GM19099 (cell line): Measurements from ENCODE around the gene PREX1.

Experiments used
- POLR2A ChIP-seq: IDR thresholded peaks from 3 replicates; pipeline ENCODE4 v1.6.1; 2011; ENCODE audit warnings: low read depth; ENCODE audit not compliant: insufficient read length; ENCODE audit errors: extremely low read depth

The PREX1 gene

DNA sequence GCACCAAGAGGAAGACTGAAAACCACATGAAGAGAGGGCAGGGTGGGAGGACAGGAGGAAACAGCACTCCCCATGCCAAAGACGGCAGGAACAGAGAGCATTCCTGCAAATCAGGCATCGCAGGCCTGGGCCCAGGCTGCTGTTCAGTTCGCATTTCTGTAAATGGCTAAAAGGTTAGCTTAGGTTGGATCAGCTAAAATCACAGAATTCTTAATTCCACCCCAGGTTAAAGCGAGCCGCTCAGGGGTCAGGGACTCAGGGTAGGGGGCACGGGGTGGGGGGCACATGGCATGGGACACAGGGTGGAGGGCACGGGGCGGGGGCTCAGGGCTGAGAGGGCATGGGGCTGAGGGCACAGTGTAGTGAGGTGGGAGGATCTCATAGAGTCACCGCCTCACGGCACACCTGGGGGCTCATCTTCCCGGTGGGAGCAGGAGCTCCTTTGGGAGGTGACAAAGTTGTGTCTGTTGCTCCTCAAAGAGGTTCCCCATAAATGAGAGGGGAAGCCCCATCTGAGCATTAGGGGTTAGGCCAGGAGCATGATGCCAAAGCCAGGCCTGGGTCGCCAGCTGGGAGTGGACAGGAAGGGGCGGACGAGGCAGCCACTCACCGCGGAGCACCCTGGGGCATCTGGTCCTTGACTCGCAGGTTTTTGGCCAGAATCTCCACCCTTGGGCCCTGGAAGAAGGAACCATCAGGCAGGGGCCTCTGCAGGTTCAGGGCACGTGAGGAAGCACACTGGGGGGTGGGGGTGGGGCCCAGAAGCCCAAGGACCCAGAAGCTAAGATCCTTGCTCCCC lies 200.7 kb downstream of the PREX1 start:
- no peak for TF ChIP-seq POLR2A

DNA sequence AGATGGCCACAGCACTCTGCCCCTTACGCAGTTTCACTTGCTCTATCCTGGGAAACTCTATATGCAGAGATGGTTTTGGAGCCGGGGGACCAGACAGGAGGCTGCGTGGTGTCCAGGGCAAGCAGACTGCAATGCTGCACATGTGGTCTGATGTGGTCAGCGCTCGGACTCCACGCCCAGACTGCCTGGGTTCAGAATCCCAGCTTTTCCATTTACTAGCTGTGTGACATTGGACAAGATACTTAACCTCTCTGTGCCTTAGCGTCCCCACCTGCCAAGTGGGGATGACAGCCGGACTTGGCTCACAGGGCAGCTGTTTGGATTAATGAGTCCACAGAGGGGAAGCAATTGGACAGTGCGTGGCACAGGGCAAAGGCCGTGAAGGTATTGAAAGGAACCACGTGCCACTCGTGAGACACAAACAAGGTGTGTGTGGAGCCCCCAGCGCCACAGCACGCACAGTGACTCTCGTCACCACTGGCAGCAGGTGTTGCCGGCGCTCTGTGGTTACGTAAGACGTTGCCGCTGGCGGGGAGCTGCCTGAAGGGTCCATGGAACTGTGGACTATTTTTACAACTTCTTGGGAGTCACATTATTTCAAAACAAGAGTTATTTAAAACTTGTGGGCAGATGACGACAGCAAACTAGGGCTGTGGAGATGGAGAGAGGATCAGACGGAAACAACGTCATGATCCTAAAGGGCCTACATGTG lies 201.4 kb downstream of the PREX1 start:
- no peak for TF ChIP-seq POLR2A

DNA sequence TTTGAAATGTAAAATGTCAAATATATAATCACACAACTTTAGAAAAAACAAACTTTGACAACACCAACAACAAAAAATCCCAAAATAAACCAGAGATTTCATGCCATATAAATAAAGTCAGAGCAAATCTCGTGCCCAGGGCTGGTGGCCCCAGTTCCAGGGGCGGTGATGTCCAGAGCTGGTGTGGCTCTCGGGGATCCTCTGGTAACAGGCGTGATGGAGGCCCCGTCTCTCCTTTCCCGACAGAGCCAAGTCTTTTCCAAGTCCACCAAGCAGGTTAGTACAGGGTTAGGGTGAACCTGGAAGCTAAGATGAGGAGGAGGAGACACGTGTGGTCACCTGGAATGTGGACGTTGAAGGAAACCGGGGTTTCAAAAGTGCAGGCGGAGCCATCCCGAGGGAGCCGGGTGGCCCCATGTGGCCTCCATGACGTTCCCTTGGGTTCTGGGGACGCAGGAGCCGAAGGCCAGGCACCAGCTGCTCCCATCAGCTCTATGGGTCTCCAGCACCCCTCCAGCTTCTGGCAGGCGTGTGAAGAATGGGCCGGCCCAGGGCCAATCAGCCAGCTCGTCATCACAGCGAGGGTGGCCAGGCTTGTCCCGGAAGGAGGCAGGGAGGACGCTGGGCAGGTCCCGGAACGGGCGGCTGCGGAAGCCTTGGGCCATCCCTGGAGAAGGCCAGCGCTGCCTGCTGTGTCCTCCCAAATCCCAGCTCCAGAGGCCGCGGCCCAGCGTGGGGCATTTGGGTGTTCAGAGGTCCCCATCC lies 202.5 kb downstream of the PREX1 start:
- no peak for TF ChIP-seq POLR2A

DNA sequence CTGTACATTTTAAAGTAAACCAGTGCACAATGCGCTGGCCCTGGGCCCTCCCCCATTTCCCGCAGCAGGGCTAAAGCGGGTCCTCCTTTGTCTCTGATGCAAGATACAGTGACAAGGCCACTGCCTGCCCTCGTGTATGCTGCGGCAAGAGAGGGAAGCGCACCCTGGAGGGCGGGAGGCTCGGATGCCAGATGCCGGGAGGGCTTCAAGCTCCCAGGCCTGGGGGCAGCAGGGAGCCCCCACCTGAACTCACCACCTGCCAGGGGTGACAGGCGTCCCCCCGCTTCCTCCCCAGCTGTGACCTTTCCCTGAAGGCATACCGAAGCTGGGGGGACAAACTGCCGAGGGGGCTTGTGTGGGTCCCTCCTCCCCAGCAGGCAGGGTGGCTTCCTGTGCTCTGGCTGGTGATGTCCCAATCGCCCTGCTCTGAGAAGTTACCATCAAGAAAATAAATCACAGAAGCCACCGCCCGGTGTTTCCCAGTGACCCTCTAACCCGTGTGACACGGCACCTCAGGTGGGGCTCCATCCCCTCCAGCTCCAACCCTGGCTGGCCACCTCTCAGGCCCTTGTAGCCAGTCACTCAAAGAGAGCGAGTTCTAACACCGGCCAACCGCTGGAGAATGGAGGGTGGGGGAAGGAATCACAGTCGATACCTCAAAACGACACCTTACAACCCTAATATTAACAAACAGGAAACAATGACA lies 203.3 kb downstream of the PREX1 start:
- TF ChIP-seq POLR2A = no peak

DNA sequence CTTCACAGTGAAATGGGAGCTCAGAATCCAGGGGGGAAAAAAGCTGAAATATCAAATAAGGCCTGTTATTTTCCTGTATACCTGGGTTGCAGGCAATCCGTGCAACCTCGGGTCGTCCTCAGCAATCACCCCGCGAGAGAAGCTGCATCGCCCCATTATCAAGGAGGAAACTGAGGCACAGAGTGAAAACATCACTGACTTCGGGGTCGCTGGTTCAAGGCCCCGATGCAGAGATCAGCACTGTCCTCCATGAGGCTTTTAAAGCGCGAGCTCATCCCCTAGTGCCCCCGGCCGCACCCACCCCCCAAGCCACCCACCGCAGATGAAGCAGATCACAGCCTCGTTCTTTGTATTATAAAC lies 203.9 kb downstream of the PREX1 start:
- no peak for TF ChIP-seq POLR2A

DNA sequence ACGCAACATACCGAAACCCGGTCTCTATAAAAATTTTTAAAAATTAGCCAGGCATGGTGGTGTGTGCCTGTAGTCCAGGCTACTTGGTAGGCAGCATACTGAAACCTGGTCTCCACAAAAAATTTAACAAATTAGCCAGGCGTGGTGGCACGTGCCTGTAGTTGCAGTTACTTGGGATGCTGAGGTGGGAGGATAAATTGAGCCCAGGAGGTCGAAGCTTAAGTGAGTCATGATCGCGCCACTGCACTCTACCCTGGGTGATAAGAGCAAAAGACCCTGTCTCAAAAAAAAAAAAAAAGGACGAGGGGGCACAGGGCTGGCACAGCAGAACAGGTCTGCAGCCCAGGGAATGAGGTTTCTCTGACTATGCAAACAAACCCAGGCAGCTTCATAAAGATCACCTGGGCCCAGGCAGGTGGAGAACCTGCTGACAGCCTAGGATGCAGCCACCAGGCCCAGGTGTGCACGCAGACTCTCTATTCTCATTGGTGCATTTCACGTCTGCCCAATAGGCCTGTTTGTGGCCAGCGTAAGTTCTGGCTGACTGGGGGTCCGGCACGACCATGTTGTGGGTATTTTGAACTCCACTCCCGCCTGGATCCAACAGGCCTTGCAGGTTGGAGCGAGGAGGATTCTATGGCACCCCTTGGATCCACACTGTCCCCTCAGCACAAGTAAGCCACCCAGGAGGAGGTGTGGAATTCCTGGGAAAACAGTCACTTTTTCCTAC lies 204.5 kb downstream of the PREX1 start:
- no peak for TF ChIP-seq POLR2A

DNA sequence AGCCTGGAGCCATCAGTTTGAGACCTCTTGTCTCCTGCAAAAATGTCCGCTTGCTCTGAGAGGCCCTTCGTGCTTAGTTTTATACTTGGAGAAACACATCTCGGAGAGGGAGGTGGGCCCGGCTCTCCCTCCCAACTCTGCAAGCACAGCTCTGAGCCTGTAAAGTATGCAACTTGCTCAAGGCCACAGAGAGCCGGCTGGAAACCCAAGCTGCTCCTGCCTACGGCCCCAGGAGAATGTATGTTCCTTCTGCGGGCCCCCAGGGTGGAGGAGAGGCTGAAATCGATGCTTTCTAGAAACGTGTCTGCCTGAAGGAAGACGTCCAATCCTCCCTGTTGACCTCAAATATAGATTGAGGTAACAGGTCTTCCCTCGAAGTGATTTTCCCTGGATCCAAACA lies 205.4 kb downstream of the PREX1 start:
- TF ChIP-seq POLR2A = no peak

DNA sequence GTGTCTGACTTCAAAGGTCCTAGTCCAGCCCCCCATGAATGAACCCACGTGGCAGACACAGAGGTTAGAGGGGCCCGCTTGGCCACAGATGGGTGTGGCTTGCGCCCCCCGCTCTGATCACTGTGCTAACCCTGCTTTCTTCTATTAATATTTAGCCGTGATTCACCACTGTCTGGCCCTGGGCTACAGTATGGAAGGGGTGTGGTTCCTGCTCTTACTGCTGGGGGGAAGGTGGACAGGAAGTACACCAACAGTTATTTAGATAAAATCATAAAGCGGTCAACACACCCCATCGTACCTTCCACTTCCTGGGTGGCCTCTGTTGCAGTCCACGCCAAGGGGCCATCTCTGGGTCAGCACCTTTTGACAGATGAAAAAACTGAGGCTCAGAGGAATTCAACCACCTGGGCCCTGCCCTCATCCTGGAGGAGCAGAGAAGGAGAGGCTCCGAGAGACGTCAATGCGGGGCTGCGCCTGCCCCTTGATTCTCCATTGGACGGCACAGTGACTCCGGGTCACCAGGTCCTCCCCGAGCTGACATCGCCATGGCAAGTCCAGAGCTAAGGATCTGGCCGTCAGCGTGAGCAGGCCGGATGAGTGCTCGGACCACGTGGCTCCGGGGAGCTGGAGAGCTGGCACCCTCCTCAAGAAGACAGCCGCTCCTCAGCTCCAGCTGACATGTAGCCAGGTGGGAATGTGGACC lies 206.3 kb downstream of the PREX1 start:
- TF ChIP-seq POLR2A = no peak

DNA sequence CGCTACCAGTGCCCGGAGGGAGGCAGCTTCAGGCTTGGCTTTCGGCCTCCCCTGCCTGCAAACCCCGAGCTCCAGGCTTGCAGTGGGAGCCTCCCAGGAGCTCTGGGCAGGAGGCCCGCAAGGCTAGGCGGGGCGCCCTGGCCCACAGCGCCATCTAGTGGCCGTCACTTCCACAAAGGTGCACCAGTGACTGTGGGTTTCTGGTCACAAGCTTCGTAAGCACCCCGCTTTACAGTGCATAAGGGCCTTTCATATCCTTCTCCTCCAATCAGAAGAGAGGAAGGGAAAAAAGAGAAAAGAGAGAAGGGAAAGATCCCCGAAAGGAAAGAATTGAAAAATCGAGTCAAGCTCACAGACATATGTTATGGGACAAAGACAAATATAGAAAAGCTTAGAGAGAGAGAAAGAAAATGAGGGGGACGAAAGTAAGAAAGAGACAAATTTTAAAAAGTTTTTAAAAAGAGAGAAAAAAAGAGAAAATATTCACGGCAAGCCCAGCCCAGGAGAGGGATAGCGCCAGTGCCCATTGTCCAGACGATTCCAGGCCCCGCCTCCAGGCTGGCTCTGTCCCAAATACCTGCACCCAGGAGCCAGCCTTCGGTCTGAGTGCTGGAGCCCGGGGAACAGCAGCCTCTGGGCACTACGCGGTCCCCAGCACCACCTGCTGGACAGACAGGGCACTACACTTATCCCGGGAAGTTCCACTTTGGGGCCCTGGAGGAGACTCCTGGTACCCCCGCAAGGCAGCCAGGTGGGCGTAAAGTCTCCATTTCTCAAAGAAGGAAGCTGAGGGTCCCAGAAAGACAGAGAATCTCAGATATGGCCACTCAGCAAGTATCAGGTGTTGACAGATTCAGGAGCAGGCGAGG lies 207.1 kb downstream of the PREX1 start:
- no peak for TF ChIP-seq POLR2A

DNA sequence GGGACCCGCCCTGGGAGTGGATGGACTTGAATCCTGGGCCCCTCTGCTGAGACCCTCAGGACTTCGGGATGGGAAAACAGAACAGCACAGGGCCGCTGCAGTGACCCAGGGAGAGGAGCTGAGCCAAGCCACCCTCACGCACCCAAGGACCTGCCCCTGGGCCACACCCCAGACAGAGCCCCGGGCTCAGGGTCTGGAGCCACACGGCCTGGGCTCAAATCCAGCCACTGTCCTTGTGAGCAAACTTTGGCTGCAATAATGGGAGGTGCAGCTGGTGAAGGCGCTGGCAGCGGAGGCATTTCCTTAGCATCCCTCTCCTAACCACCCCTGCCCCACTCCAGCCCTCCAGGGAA lies 207.7 kb downstream of the PREX1 start:
- no peak for TF ChIP-seq POLR2A

DNA sequence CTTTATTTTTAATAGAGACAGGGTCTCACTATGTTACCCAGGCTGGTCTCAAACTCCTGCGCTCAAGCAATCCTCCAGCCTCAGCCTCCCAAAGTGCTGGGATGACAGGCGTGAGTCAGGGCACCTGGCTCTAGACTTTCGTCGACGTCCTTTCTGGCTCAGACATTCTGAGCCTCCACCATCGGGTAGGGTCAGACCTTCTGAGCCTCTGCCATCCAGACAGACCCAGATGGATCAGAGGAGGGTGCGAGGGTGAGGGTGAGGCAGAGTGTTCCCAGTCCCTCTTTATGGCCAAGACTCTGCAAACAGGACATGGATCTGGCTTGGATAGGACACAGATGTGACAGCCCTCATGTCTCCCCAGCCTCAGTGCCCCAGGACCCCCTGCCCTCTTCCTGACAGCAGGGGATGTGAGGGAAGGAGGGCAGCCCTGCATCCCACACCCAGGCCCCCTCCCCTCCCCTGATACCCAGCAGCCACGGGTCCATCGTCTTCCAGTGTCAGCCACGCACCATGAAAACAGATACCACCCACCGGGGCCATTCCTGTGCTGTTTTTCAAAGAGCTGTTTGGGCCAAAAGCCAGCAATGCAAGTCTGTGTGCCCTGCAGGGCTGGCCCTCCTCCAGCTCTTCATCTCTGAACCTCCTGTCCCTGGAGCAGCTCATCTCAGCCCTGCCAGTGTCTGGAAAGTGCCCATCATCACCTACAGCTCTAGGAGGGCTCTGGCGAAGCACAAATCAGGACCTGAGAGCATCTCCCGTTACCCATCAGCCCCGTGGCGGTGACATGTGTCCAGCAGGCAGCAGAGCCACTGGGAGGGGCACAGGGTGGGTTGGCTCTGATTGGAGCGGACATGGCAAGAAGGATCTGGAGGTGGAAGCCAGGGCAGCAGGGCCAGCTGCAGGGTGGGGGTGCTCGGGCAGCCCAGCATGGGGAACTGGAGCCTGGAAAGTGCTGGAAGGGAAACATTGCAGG lies 208.4 kb downstream of the PREX1 start:
- no peak for TF ChIP-seq POLR2A

DNA sequence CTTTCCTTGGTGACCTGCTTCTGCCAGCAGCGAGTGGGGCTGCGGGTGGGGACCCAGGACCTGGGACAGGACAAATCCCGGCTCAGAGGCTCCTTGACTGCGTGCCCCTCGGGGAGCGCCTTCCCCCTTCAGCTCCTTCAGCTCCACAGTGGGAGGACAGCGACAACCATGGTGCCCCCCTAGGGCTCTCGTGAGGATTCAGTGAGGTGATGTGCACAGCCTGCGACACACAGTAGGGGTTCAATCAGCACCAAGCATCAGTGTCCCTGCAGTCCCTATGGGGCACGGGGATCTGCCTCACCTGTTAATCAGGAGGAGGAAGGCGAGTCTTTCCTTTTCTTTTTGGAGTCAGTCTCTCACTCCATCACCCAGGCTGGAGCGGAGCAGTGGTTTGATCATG lies 209.2 kb downstream of the PREX1 start:
- TF ChIP-seq POLR2A = no peak

DNA sequence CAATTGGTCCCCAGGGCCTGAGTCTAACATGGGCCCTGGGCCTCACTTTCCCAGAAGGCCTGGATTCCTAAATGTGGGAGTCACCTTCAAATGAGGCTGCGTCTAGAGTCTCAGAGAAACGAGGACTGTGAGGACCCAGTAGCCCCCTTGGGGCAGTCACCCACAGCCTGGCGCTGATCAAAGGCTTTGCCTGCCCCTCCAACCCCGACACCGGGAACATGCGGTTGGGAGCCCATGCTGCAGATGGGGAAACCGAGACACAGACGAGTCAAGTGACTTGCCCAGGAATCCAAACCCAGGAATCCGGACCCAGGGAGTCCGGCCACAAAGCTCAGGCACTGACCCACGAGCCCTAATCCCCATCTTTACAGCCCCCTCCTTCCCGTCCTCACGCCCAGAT lies 209.7 kb downstream of the PREX1 start:
- no peak for TF ChIP-seq POLR2A
